GM12878 (cell line): ENCODE measurements around the gene DPM3. TPM values are rescaled to one million over a fixed set of nuclear protein-coding genes. Genes with fewer than 3 reads are reported as not detected.

ENCODE experiments used
- ATAC-seq: fragments of 200-7000 bp; cut with Tn5 transposase; 3 replicates; pipeline ENCODE4 v1.9.1; 2020; ENCODE audit warnings: mild to moderate bottlenecking, moderate library complexity
- BruUV-seq: library from RNA; stranded (reverse); fragments of 400-500 nt; replicated peaks from 2 replicates; lab custom pipeline; 2021; lab: Mats Ljungman, UMichigan
- CTCF ChIA-PET: fragments of 300-600 bp; sonication (Branson Sonifier 250); formaldehyde crosslinking; extraction: SDS; loops from one replicate; lab custom pipeline; 2021; ENCODE audit warnings: inconsistent platforms; lab: Yijun Ruan, JAX
- POLR2A ChIA-PET: fragments of 350-600 bp; formaldehyde crosslinking; extraction: SDS; loops from one replicate; lab custom pipeline; 2021; ENCODE audit warnings: inconsistent platforms; lab: Charles Lee
- RAD21 ChIA-PET: fragments of 300-600 bp; sonication (Branson Sonifier 250); formaldehyde crosslinking; loops from one replicate; lab custom pipeline; 2023; ENCODE audit warnings: antibody characterized with exemption; ENCODE audit not compliant: unreplicated experiment; lab: Charles Lee
- SMC1A ChIA-PET: fragments of 300-600 bp; sonication (Branson Sonifier 250); formaldehyde crosslinking; loops from one replicate; lab custom pipeline; 2023; ENCODE audit not compliant: unreplicated experiment, uncharacterized antibody; lab: Charles Lee
- DNase-seq: peaks from one replicate; pipeline ENCODE4 v3.0.0-alpha.2; 2011; ENCODE audit warnings: low read depth, low spot score
- FAIRE-seq: peaks from 3 replicates; lab custom pipeline; 2011; peaks lifted over from hg19 to GRCh38; lab: Jason Lieb, UNC
- H2AFZ ChIP-seq: 2 replicates; pipeline ENCODE4 v1.6.0; 2011; ENCODE audit warnings: low read depth, low read length, control low read depth; ENCODE audit not compliant: control insufficient read depth
- H3K27ac ChIP-seq: 2 replicates; pipeline ENCODE4 v1.5.1; 2011; ENCODE audit warnings: control low read depth; ENCODE audit not compliant: control insufficient read depth, insufficient read depth
- H3K27me3 ChIP-seq, 2 experiments: replicated peaks in 1 of 2; 2 replicates each; pipeline versions ENCODE4 v1.6.0 to v1.6.1; 2011; ENCODE audit warnings: low read length in 1 of 2; ENCODE audit not compliant: control insufficient read depth in 2 of 2, insufficient read depth in 2 of 2
- H3K36me3 ChIP-seq, 2 experiments: 2 replicates each; pipeline ENCODE4 v1.5.1; 2011; ENCODE audit warnings: low read length in 1 of 2; ENCODE audit not compliant: control insufficient read depth in 2 of 2, insufficient read depth in 2 of 2
- H3K4me1 ChIP-seq: 2 replicates; pipeline ENCODE4 v1.6.1; 2011; ENCODE audit warnings: mild to moderate bottlenecking, low read length, moderate library complexity, mixed read lengths; ENCODE audit not compliant: control insufficient read depth, insufficient read depth
- H3K4me2 ChIP-seq: 2 replicates; pipeline ENCODE4 v1.6.0; 2011; ENCODE audit warnings: control low read depth; ENCODE audit not compliant: control insufficient read depth, insufficient read depth
- H3K4me3 ChIP-seq: fragments of 200-600 bp; sonication (generic); 2 replicates; pipeline ENCODE4 v1.5.1; 2016
- H3K79me2 ChIP-seq: 2 replicates; pipeline ENCODE4 v1.6.0; 2011; ENCODE audit warnings: low read length; ENCODE audit not compliant: control insufficient read depth, insufficient read depth
- H3K9ac ChIP-seq: 2 replicates; pipeline ENCODE4 v1.8.0; 2011; ENCODE audit warnings: low read length, control low read depth, mixed read lengths; ENCODE audit not compliant: control insufficient read depth, insufficient read depth
- H3K9me3 ChIP-seq: replicated peaks from 3 replicates; pipeline ENCODE4 v1.5.1; 2011; ENCODE audit warnings: mild to moderate bottlenecking, low read length; ENCODE audit not compliant: control insufficient read depth, insufficient read depth
- H4K20me1 ChIP-seq: 2 replicates; pipeline ENCODE4 v1.6.0; 2011; ENCODE audit not compliant: control insufficient read depth, insufficient read depth
- DPF2 ChIP-seq: fragments of 450-650 bp; IDR thresholded peaks from 2 replicates; pipeline ENCODE4 v1.6.1; 2017; ENCODE audit warnings: mild to moderate bottlenecking
- EED ChIP-seq: sonication (generic); IDR thresholded peaks from 2 replicates; pipeline ENCODE4 v1.6.1; 2016; ENCODE audit warnings: antibody characterized with exemption, low read depth
- HDAC2 ChIP-seq: fragments of 200-600 bp; sonication (generic); IDR thresholded peaks from 2 replicates; pipeline ENCODE4 v1.6.1; 2017
- SRF ChIP-seq, 2 experiments: IDR thresholded peaks; 2 replicates each; pipeline ENCODE4 v1.6.1; 2011; ENCODE audit warnings: low read depth in 2 of 2, low read length in 2 of 2, mild to moderate bottlenecking in 1 of 2, moderate library complexity in 1 of 2
- WGBS: methylation state at CpG from one replicate; pipeline ENCODE4 v1.1.6; 2016; ENCODE audit warnings: low lambda C conversion rate; ENCODE audit not compliant: insufficient replicate concordance, insufficient coverage; ENCODE audit errors: missing lambda C conversion rate; 5-methylcytosine and 5-hydroxymethylcytosine counted together
- in situ Hi-C: fragments of 300-500 bp; cut with MboI; formaldehyde crosslinking; loops from 9 replicates; pipeline ENCODE4 v1.14.3; 2018; ENCODE audit warnings: mixed read lengths
- intact Hi-C: fragments of 100-400 bp; cut with micrococcal nuclease; formaldehyde crosslinking; loops from one replicate; pipeline ENCODE4 v1.14.2; 2022; ENCODE audit not compliant: unreplicated experiment
- polyA plus RNA-seq, 11 experiments: library from polyadenylated mRNA; depleted of rRNA in 4 of 11; unstranded in 6 of 11; stranded (reverse) in 5 of 11; fragments of >200 nt; fragmentation: Nextera tagmentation in 4 of 11; fragmentation: Illumina TruSeq in 1 of 11; extraction: Ambion mirVana in 4 of 11; extraction: Trizol in 1 of 11; gene quantifications; 1 replicate in 1 of 11; 2 replicates in 10 of 11; pipeline versions ENCODE4 v1.2.1 to v1.2.3, GENCODE V29; 2011 to 2016; ENCODE audit warnings: inconsistent platforms in 2 of 11, missing spikeins in 2 of 11, low read depth in 1 of 11
- total RNA-seq, 4 experiments: library from RNA; depleted of rRNA in 3 of 4; stranded (reverse); fragments of >200 nt in 3 of 4; fragmentation: Illumina TruSeq in 1 of 4; extraction: Trizol in 1 of 4; gene quantifications; 2 replicates each; pipeline versions ENCODE4 v1.2.1 to v1.2.3, GENCODE V29; 2013 to 2021
- TF ChIP-seq, protein P1 (sequence below), 3 experiments: IDR thresholded peaks in 2 of 3; conservative IDR thresholded peaks in 1 of 3; 2 replicates each; pipeline ENCODE4 v1.5.1; 2011; ENCODE audit warnings: low read depth in 3 of 3, low read length in 3 of 3, mild to moderate bottlenecking in 3 of 3, control low read depth in 2 of 3, moderate library complexity in 2 of 3, inconsistent platforms in 1 of 3, mixed read lengths in 1 of 3; ENCODE audit not compliant: control insufficient read depth in 2 of 3, insufficient read depth in 1 of 3; ENCODE audit errors: extremely low read depth in 1 of 3
- TF ChIP-seq, protein P2 (sequence below): IDR thresholded peaks from 2 replicates; pipeline ENCODE4 v1.6.1; 2012; ENCODE audit warnings: mild to moderate bottlenecking, low read depth, low read length
- TF ChIP-seq, protein P3 (sequence below): fragments of 450-650 bp; IDR thresholded peaks from 2 replicates; pipeline ENCODE4 v1.6.1; 2017; ENCODE audit warnings: mild to moderate bottlenecking

Gene DPM3
- total and polyA plus RNA-seq, 10 of the 15 experiments (the other 5 are each of a cell fraction or from before 2014, with no cell fraction given), result 5.9 to 78.7 (median 25.7) TPM

DNA sequence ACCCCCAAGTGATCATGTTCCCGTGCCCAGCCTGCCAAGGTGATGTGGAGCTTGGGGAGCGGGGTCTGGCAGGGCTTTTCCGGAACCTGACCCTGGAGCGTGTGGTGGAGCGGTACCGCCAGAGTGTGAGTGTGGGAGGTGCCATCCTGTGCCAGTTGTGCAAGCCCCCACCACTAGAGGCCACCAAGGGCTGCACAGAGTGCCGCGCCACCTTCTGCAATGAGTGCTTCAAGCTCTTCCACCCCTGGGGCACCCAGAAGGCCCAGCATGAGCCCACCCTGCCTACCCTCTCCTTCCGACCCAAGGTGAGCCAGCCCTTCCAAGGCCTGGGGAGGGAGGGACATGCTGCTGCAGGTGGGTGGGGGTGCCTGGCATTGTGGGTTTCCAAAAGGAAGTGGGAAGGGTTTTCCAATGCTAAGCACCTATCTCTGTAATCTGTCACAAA lies 35.6 kb upstream of the DPM3 start:
- no peak for FAIRE-seq
- no peak overlapping the region for H3K27ac ChIP-seq
- no peaks in the 10 kb centered on the region for H3K27me3 ChIP-seq
- intact Hi-C loops (loop anchor here (1.0 kb wide), 1 partner anchor 50 kb away; no protein-coding TSS in a partner anchor), in situ Hi-C loops (no loop called here)
- WGBS, result 50% methylated on average over 9 of the region's 9 CpGs
- no TSS peak for BruUV-seq
- no peak for ATAC-seq
- H3K36me3 ChIP-seq, result no peaks in the 10 kb centered on the region
- H3K79me2 ChIP-seq, result peaks cover 12% of the 10 kb centered on the region
- ChIA-PET POLR2A (interaction anchor here (0.6 to 7.4 kb wide), 4 partner anchors 17 to 191 kb away, joined by 3 to 77 read pairs (median 18); no protein-coding TSS in a partner anchor), RAD21 (interaction anchor here (1.1 to 4.8 kb wide), 6 partner anchors 10 to 148 kb away, joined by 4 to 77 read pairs (median 6); partner anchors contain the start of gene THBS3), CTCF (interaction anchor here (1.1 to 9.7 kb wide), 7 partner anchors 9 to 91 kb away, joined by 4 to 244 read pairs (median 10); no protein-coding TSS in a partner anchor), SMC1A (interaction anchor here (0.9 to 4.7 kb wide), 4 partner anchors 9 to 51 kb away, joined by 3 to 46 read pairs (median 6); no protein-coding TSS in a partner anchor)
- H3K4me3 ChIP-seq, result no peak overlapping the region
- no peak for DNase-seq
- H4K20me1 ChIP-seq, result no peaks in the 10 kb centered on the region
- TF ChIP-seq, protein P1, sequence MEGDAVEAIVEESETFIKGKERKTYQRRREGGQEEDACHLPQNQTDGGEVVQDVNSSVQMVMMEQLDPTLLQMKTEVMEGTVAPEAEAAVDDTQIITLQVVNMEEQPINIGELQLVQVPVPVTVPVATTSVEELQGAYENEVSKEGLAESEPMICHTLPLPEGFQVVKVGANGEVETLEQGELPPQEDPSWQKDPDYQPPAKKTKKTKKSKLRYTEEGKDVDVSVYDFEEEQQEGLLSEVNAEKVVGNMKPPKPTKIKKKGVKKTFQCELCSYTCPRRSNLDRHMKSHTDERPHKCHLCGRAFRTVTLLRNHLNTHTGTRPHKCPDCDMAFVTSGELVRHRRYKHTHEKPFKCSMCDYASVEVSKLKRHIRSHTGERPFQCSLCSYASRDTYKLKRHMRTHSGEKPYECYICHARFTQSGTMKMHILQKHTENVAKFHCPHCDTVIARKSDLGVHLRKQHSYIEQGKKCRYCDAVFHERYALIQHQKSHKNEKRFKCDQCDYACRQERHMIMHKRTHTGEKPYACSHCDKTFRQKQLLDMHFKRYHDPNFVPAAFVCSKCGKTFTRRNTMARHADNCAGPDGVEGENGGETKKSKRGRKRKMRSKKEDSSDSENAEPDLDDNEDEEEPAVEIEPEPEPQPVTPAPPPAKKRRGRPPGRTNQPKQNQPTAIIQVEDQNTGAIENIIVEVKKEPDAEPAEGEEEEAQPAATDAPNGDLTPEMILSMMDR (IDR thresholded peaks at IDR 0.05 in 2 of 3, conservative IDR thresholded peaks at IDR 0.05 in 1 of 3; ENCODE audit: control insufficient read depth in 2 of 3, extremely low read depth in 1 of 3, insufficient read depth in 1 of 3, low read depth in 3 of 3, low read length in 3 of 3), result peak in 2 of 3 experiments; percentile 6 to 21; a peak in 1 of 6 replicates
- TF ChIP-seq EED (no peak), DPF2 (no peak), SRF (IDR thresholded peaks at IDR 0.05; ENCODE audit: low read depth in 2 of 2, low read length in 2 of 2) (no peak), HDAC2 (no peak)
- TF ChIP-seq, protein P2, sequence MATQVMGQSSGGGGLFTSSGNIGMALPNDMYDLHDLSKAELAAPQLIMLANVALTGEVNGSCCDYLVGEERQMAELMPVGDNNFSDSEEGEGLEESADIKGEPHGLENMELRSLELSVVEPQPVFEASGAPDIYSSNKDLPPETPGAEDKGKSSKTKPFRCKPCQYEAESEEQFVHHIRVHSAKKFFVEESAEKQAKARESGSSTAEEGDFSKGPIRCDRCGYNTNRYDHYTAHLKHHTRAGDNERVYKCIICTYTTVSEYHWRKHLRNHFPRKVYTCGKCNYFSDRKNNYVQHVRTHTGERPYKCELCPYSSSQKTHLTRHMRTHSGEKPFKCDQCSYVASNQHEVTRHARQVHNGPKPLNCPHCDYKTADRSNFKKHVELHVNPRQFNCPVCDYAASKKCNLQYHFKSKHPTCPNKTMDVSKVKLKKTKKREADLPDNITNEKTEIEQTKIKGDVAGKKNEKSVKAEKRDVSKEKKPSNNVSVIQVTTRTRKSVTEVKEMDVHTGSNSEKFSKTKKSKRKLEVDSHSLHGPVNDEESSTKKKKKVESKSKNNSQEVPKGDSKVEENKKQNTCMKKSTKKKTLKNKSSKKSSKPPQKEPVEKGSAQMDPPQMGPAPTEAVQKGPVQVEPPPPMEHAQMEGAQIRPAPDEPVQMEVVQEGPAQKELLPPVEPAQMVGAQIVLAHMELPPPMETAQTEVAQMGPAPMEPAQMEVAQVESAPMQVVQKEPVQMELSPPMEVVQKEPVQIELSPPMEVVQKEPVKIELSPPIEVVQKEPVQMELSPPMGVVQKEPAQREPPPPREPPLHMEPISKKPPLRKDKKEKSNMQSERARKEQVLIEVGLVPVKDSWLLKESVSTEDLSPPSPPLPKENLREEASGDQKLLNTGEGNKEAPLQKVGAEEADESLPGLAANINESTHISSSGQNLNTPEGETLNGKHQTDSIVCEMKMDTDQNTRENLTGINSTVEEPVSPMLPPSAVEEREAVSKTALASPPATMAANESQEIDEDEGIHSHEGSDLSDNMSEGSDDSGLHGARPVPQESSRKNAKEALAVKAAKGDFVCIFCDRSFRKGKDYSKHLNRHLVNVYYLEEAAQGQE, result no peak
- TF ChIP-seq, protein P3, sequence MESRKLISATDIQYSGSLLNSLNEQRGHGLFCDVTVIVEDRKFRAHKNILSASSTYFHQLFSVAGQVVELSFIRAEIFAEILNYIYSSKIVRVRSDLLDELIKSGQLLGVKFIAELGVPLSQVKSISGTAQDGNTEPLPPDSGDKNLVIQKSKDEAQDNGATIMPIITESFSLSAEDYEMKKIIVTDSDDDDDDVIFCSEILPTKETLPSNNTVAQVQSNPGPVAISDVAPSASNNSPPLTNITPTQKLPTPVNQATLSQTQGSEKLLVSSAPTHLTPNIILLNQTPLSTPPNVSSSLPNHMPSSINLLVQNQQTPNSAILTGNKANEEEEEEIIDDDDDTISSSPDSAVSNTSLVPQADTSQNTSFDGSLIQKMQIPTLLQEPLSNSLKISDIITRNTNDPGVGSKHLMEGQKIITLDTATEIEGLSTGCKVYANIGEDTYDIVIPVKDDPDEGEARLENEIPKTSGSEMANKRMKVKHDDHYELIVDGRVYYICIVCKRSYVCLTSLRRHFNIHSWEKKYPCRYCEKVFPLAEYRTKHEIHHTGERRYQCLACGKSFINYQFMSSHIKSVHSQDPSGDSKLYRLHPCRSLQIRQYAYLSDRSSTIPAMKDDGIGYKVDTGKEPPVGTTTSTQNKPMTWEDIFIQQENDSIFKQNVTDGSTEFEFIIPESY, result 0 out of 2 replicates have a peak, but pooled peaks have one; percentile 43
- peaks cover 26% of the 10 kb centered on the region for H3K4me1 ChIP-seq
- no peak overlapping the region for H3K4me2 ChIP-seq
- H3K9ac ChIP-seq, result no peak overlapping the region
- no peaks in the 10 kb centered on the region; the same call in 2 of the 3 replicates for H3K9me3 ChIP-seq
- no peak overlapping the region for H2AFZ ChIP-seq
